DND-41 (cell line): ENCODE results near the gene SDHA.

Source experiments
- ATAC-seq: fragments of 200-7000 bp; cut with Tn5 transposase; 3 replicates; pipeline ENCODE4 v1.9.1; 2021; ENCODE audit warnings: low read depth; ENCODE audit not compliant: insufficient read depth
- DNase-seq: peaks from one replicate; pipeline ENCODE4 v3.0.0-alpha.2; 2020
- H2AFZ ChIP-seq: 2 replicates; pipeline ENCODE4 v1.6.0; 2012; ENCODE audit warnings: low read depth, low read length
- H3K27ac ChIP-seq: 2 replicates; pipeline ENCODE4 v1.5.1; 2012; ENCODE audit warnings: low read length, inconsistent platforms
- H3K27me3 ChIP-seq: fragments of 200-600 bp; sonication (generic); 2 replicates; pipeline ENCODE4 v1.6.0; 2012; ENCODE audit warnings: low read length, mild to moderate bottlenecking, inconsistent platforms; ENCODE audit not compliant: insufficient read depth, poor library complexity
- H3K36me3 ChIP-seq: 2 replicates; pipeline ENCODE4 v1.5.1; 2012; ENCODE audit warnings: low read length, inconsistent platforms; ENCODE audit not compliant: insufficient read depth
- H3K4me1 ChIP-seq: 2 replicates; pipeline ENCODE4 v1.5.1; 2012; ENCODE audit warnings: mild to moderate bottlenecking, low read length; ENCODE audit not compliant: insufficient read depth
- H3K4me2 ChIP-seq: 2 replicates; pipeline ENCODE4 v1.6.0; 2012; ENCODE audit warnings: mild to moderate bottlenecking, moderate library complexity, low read length, inconsistent platforms; ENCODE audit not compliant: insufficient read depth
- H3K4me3 ChIP-seq, 2 experiments: fragments of 200-600 bp in 1 of 2; shearing (Covaris generic) in 1 of 2; 2 replicates each; pipeline ENCODE4 v1.5.1; 2012 to 2016; ENCODE audit warnings: inconsistent platforms in 2 of 2, low read length in 2 of 2, mild to moderate bottlenecking in 2 of 2, low read depth in 1 of 2, moderate library complexity in 1 of 2
- H3K79me2 ChIP-seq: 2 replicates; pipeline ENCODE4 v1.6.0; 2012; ENCODE audit warnings: low read length, inconsistent platforms; ENCODE audit not compliant: insufficient read depth
- H3K9ac ChIP-seq: 2 replicates; pipeline ENCODE4 v1.6.0; 2012; ENCODE audit warnings: low read depth, mild to moderate bottlenecking, inconsistent platforms, low read length, moderate library complexity
- H3K9me3 ChIP-seq: 2 replicates; pipeline ENCODE4 v1.5.1; 2012; ENCODE audit warnings: low read length, moderate library complexity, mild to moderate bottlenecking, inconsistent platforms; ENCODE audit not compliant: insufficient read depth, severe bottlenecking
- H4K20me1 ChIP-seq: 2 replicates; pipeline ENCODE4 v1.6.0; 2012; ENCODE audit warnings: low read length; ENCODE audit not compliant: insufficient read depth
- CTCF ChIP-seq: IDR thresholded peaks from 2 replicates; pipeline ENCODE4 v1.5.1; 2012; ENCODE audit warnings: borderline replicate concordance, low read length, moderate library complexity, mild to moderate bottlenecking; ENCODE audit not compliant: poor library complexity, severe bottlenecking; ENCODE audit errors: extremely low read depth
- EZH2 ChIP-seq: IDR thresholded peaks from 3 replicates; pipeline ENCODE4 v1.6.1; 2012; ENCODE audit warnings: borderline replicate concordance, low read depth, mild to moderate bottlenecking, moderate library complexity, low read length, inconsistent platforms; ENCODE audit not compliant: severe bottlenecking

The SDHA gene

GRCh38 chr5:199950-200645 lies 18.0 kb upstream of the SDHA start:
- Histone ChIP-seq H3K36me3 (peaks cover 26% of the 10 kb centered on the region), H3K79me2 (peaks cover 3% of the 10 kb centered on the region; the same call in 1 of the 2 replicates), H3K9ac (no peak overlapping the region), H3K4me2 (no peak overlapping the region), H3K4me3 (no peak overlapping the region), H3K9me3 (no peaks in the 10 kb centered on the region), H3K4me1 (no peaks in the 10 kb centered on the region), H3K27me3 (no peaks in the 10 kb centered on the region), H3K27ac (no peak overlapping the region), H4K20me1 (peaks cover 28% of the 10 kb centered on the region), H2AFZ (no peak overlapping the region)
- TF ChIP-seq EZH2 (no peak), CTCF (no peak)
- ATAC-seq (no peak), DNase-seq (no peak)

GRCh38 chr5:200985-201384 lies 17.1 kb upstream of the SDHA start:
- DNase-seq (no peak), ATAC-seq (no peak)
- Histone ChIP-seq H3K36me3 (peaks cover 35% of the 10 kb centered on the region), H3K79me2 (peaks cover 3% of the 10 kb centered on the region), H3K4me1 (no peaks in the 10 kb centered on the region), H3K27ac (no peak overlapping the region), H3K4me2 (no peak overlapping the region), H3K4me3 (no peak overlapping the region), H3K9me3 (no peaks in the 10 kb centered on the region), H3K9ac (no peak overlapping the region), H4K20me1 (peaks cover 34% of the 10 kb centered on the region), H3K27me3 (no peaks in the 10 kb centered on the region), H2AFZ (no peak overlapping the region)
- TF ChIP-seq EZH2 (no peak), CTCF (no peak)

DNA sequence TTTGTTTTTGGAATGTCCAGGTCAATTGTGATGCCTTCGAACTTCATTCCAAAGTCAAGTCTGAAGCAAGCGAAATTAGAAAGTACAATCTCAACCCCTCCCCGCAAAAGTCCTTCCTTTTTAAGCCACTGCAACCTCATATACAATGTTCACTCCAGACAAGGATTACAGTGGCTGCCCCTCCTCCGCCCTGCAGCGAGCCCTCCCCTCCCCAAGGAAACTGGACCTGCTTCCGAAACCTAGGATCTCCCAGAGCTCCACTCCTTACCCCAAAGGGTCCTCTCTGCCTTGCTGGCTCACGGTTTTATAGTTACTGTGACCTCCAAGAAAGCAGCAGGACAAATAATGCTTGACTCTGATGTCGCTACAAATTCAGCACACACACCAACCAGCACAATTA lies 16.4 kb upstream of the SDHA start:
- no peak overlapping the region for H3K9ac ChIP-seq

More for the DNA sequence above, 16.4 kb upstream of the SDHA start:
- no peak overlapping the region for H3K4me2 ChIP-seq
- peaks cover 6% of the 10 kb centered on the region for H3K79me2 ChIP-seq
- no peak for ATAC-seq
- no peaks in the 10 kb centered on the region for H3K27me3 ChIP-seq
- no peak for DNase-seq
- no peak overlapping the region for H3K4me3 ChIP-seq
- TF ChIP-seq CTCF (no peak), EZH2 (no peak)
- H4K20me1 ChIP-seq, result peaks cover 41% of the 10 kb centered on the region
- H2AFZ ChIP-seq, result no peak overlapping the region
- H3K27ac ChIP-seq, result no peak overlapping the region
- peaks cover 41% of the 10 kb centered on the region for H3K36me3 ChIP-seq
- H3K4me1 ChIP-seq, result no peaks in the 10 kb centered on the region
- no peaks in the 10 kb centered on the region for H3K9me3 ChIP-seq
